KOPT-K1 (cell line): ENCODE measurements around the gene COL19A1.
"Not testable (repeated sequence)": the region's sequence is repeated elsewhere in the genome, so short reads cannot be mapped to it uniquely, and the experiment has no call there.

ENCODE experiments used
- H3K27ac ChIP-seq: fragments of 200-600 bp; sonication (generic); 2 replicates; pipeline ENCODE4 v1.5.1; 2016; ENCODE audit warnings: antibody characterized with exemption, mild to moderate bottlenecking, low read depth, low read length; ENCODE audit not compliant: poor library complexity, severe bottlenecking
- H3K36me3 ChIP-seq: fragments of 200-600 bp; sonication (generic); 2 replicates; pipeline ENCODE4 v1.5.1; 2017; ENCODE audit warnings: antibody characterized with exemption, mild to moderate bottlenecking, low read length, moderate library complexity; ENCODE audit not compliant: insufficient read depth
- H3K9me3 ChIP-seq: fragments of 200-600 bp; sonication (generic); 2 replicates; pipeline ENCODE4 v1.5.1; 2017; ENCODE audit warnings: antibody characterized with exemption, low read length, mild to moderate bottlenecking; ENCODE audit not compliant: insufficient read depth, poor library complexity, severe bottlenecking

Gene COL19A1

GRCh38 chr6:69880601-69881000, 14.2 kb downstream of the COL19A1 start:
- Histone ChIP-seq H3K9me3 (no peaks in the 10 kb centered on the region), H3K36me3 (no peaks in the 10 kb centered on the region), H3K27ac (no peak overlapping the region)

- no peak overlapping the region for H3K27ac ChIP-seq
- H3K36me3 ChIP-seq = no peaks in the 10 kb centered on the region
Observed at GRCh38 chr6:69881322-69882151, 15.2 kb downstream of the COL19A1 start.

GRCh38 chr6:69883551-69883950, 17.2 kb downstream of the COL19A1 start:
- H3K9me3 ChIP-seq = no peaks in the 10 kb centered on the region
- no peaks in the 10 kb centered on the region for H3K36me3 ChIP-seq
- H3K27ac ChIP-seq = no peak overlapping the region

More at GRCh38 chr6:69881322-69882151, 15.2 kb downstream of the COL19A1 start:
- no peaks in the 10 kb centered on the region for H3K9me3 ChIP-seq

GRCh38 chr6:69884231-69884630, 17.9 kb downstream of the COL19A1 start:
- Histone ChIP-seq H3K36me3 (no peaks in the 10 kb centered on the region), H3K27ac (no peak overlapping the region), H3K9me3 (peaks cover 1% of the 10 kb centered on the region)

- H3K36me3 ChIP-seq = no peaks in the 10 kb centered on the region
- H3K9me3 ChIP-seq = peaks cover 5% of the 10 kb centered on the region
- H3K27ac ChIP-seq = no peak overlapping the region
Observed at GRCh38 chr6:69887026-69887425, 20.7 kb downstream of the COL19A1 start.

GRCh38 chr6:69887714-69888345, 21.5 kb downstream of the COL19A1 start:
- Histone ChIP-seq H3K27ac (no peak overlapping the region), H3K9me3 (peaks cover 5% of the 10 kb centered on the region), H3K36me3 (no peaks in the 10 kb centered on the region)

GRCh38 chr6:69888482-69889233, 22.3 kb downstream of the COL19A1 start:
- no peaks in the 10 kb centered on the region for H3K36me3 ChIP-seq
- no peak overlapping the region for H3K27ac ChIP-seq
- peaks cover 5% of the 10 kb centered on the region for H3K9me3 ChIP-seq

GRCh38 chr6:69889234-69889974, 23.0 kb downstream of the COL19A1 start:
- H3K27ac ChIP-seq, H3K36me3 ChIP-seq, H3K9me3 ChIP-seq: not testable (repeated sequence)

GRCh38 chr6:69892561-69892960, 26.2 kb downstream of the COL19A1 start:
- not testable (repeated sequence) for H3K36me3 ChIP-seq, H3K27ac ChIP-seq, H3K9me3 ChIP-seq

- not testable (repeated sequence) for H3K9me3 ChIP-seq, H3K27ac ChIP-seq, H3K36me3 ChIP-seq
Observed at GRCh38 chr6:69893266-69893665, 26.9 kb downstream of the COL19A1 start.

- Histone ChIP-seq H3K27ac (no peak overlapping the region), H3K36me3 (no peaks in the 10 kb centered on the region), H3K9me3 (no peaks in the 10 kb centered on the region)
Observed at GRCh38 chr6:69894578-69895347, 28.4 kb downstream of the COL19A1 start.

GRCh38 chr6:69895396-69895795, 29.0 kb downstream of the COL19A1 start:
- H3K36me3 ChIP-seq = no peaks in the 10 kb centered on the region
- no peak overlapping the region for H3K27ac ChIP-seq
- H3K9me3 ChIP-seq = no peaks in the 10 kb centered on the region

- Histone ChIP-seq H3K27ac (no peak overlapping the region), H3K9me3 (no peaks in the 10 kb centered on the region), H3K36me3 (no peaks in the 10 kb centered on the region)
Observed at GRCh38 chr6:69900869-69901268, 34.5 kb downstream of the COL19A1 start.

- Histone ChIP-seq H3K27ac (no peak overlapping the region), H3K9me3 (no peaks in the 10 kb centered on the region), H3K36me3 (no peaks in the 10 kb centered on the region)
Observed at GRCh38 chr6:69901361-69901760, 35.0 kb downstream of the COL19A1 start.
